ENCODE results near the gene CERS4.
"Not testable (repeated sequence)": the region's sequence is repeated elsewhere in the genome, so short reads cannot be mapped to it uniquely, and the experiment has no call there.

Gene CERS4

GRCh38 chr19:8259142-8259921, 50.2 kb downstream of the CERS4 start:
- no peak for DNase-seq (ENCODE audit: low read depth)
- no peak overlapping the region for H3K4me3 ChIP-seq (replicated peaks; ENCODE audit: low read depth, low read length)
- TF ChIP-seq CTCF (IDR thresholded peaks at IDR 0.05; ENCODE audit: low read length, missing control alignments) = no peak

GRCh38 chr19:8259922-8260247, 50.7 kb downstream of the CERS4 start:
- no peak overlapping the region for H3K4me3 ChIP-seq (replicated peaks; ENCODE audit: low read depth, low read length)
- no peak for TF ChIP-seq CTCF (IDR thresholded peaks at IDR 0.05; ENCODE audit: low read length, missing control alignments)
- no peak for DNase-seq (ENCODE audit: low read depth)

- H3K4me3 ChIP-seq (replicated peaks; ENCODE audit: low read depth, low read length) = no peak overlapping the region
- DNase-seq (ENCODE audit: low read depth) = no peak
- TF ChIP-seq CTCF (IDR thresholded peaks at IDR 0.05; ENCODE audit: low read length, missing control alignments) = no peak
These were observed 52.2 kb downstream of the CERS4 start for GRCh38 chr19:8261347-8261746.

- TF ChIP-seq CTCF (IDR thresholded peaks at IDR 0.05; ENCODE audit: low read length, missing control alignments) = no peak
- no peak for DNase-seq (ENCODE audit: low read depth)
- no peak overlapping the region for H3K4me3 ChIP-seq (replicated peaks; ENCODE audit: low read depth, low read length)
These were observed 52.7 kb downstream of the CERS4 start for GRCh38 chr19:8261881-8262280.

- no peak for DNase-seq (ENCODE audit: low read depth)
- no peak for TF ChIP-seq CTCF (IDR thresholded peaks at IDR 0.05; ENCODE audit: low read length, missing control alignments)
- H3K4me3 ChIP-seq (replicated peaks; ENCODE audit: low read depth, low read length) = no peak overlapping the region
These were observed 53.3 kb downstream of the CERS4 start for GRCh38 chr19:8262431-8262830.

- not testable (repeated sequence) for H3K4me3 ChIP-seq (replicated peaks; ENCODE audit: low read depth, low read length); DNase-seq (ENCODE audit: low read depth)
These were observed 55.1 kb downstream of the CERS4 start for GRCh38 chr19:8264248-8264647.

- DNase-seq (ENCODE audit: low read depth) = no peak
- TF ChIP-seq CTCF (IDR thresholded peaks at IDR 0.05; ENCODE audit: low read length, missing control alignments) = no peak
- H3K4me3 ChIP-seq (replicated peaks; ENCODE audit: low read depth, low read length) = no peak overlapping the region
These were observed 56.7 kb downstream of the CERS4 start for GRCh38 chr19:8265872-8266271.

Data from fibroblast of pulmonary artery (primary cell).